ENCODE data around the gene SREBF2.

The SREBF2 gene

GRCh38 chr22:41875531-41876270, 42.8 kb downstream of the SREBF2 start:
- Histone ChIP-seq H3K4me2 (ENCODE audit: low read depth, low read length, poor library complexity, severe bottlenecking) (no peak overlapping the region), H4K20me1 (ENCODE audit: insufficient read depth, low read length, poor library complexity, severe bottlenecking) (peaks cover 8% of the 10 kb centered on the region), H3K9ac (ENCODE audit: low read depth, low read length, poor library complexity, severe bottlenecking) (no peak overlapping the region), H3K4me1 (ENCODE audit: insufficient read depth, low read length, poor library complexity, severe bottlenecking) (no peaks in the 10 kb centered on the region), H3K36me3 (ENCODE audit: insufficient read depth, low read length) (peaks cover 95% of the 10 kb centered on the region), H3K4me3 (ENCODE audit: low read length, poor library complexity, severe bottlenecking) (no peak overlapping the region), H3F3A (ENCODE audit: low read depth) (no peaks in the 10 kb centered on the region), H3K27me3 (ENCODE audit: insufficient read depth, low read length, poor library complexity, severe bottlenecking) (no peaks in the 10 kb centered on the region), H3K79me2 (ENCODE audit: insufficient read depth, low read length) (no peaks in the 10 kb centered on the region), H3K9me2 (replicated peaks; ENCODE audit: low read depth, low read length) (no peaks in the 10 kb centered on the region), H2AFZ (ENCODE audit: low read length) (no peak overlapping the region), H3K9me3 (ENCODE audit: insufficient read depth, low read depth, low read length) (no peaks in the 10 kb centered on the region)
- no peak for TF ChIP-seq EZH2phosphoT487 (IDR thresholded peaks at IDR 0.05; ENCODE audit: borderline replicate concordance)
- TF ChIP-seq CTCF (conservative IDR thresholded peaks at IDR 0.05; ENCODE audit: low read length): no peak

DNA sequence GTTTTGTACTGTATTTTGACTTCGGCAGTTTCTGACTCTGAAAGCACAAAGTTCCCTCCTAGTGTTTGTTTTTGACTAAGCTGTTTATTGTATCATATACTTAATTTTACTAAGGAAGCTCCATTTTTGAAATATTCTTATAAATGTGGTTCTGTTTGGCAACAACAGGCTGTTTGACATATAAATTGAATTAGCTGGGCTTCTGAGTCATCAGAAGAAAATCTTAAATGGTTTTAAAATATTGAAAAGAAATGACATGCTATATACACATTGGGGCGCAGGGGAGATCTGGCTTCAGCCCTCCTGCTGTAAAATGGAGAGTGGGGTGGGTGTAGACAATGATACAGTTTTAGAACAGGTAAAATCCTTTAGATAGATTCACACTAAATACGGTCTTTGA, 43.4 kb downstream of the SREBF2 start:
- no peaks in the 10 kb centered on the region for H3K4me1 ChIP-seq (ENCODE audit: insufficient read depth, low read length, poor library complexity, severe bottlenecking)
- H3K36me3 ChIP-seq (ENCODE audit: insufficient read depth, low read length): peaks cover 95% of the 10 kb centered on the region
- H3K9ac ChIP-seq (ENCODE audit: low read depth, low read length, poor library complexity, severe bottlenecking): no peak overlapping the region
- H3K9me2 ChIP-seq (replicated peaks; ENCODE audit: low read depth, low read length): no peaks in the 10 kb centered on the region
- no peaks in the 10 kb centered on the region for H3K9me3 ChIP-seq (ENCODE audit: insufficient read depth, low read depth, low read length)
- no peaks in the 10 kb centered on the region for H3K27me3 ChIP-seq (ENCODE audit: insufficient read depth, low read length, poor library complexity, severe bottlenecking)
- no peak overlapping the region for H2AFZ ChIP-seq (ENCODE audit: low read length)
- peaks cover 8% of the 10 kb centered on the region for H4K20me1 ChIP-seq (ENCODE audit: insufficient read depth, low read length, poor library complexity, severe bottlenecking)
- TF ChIP-seq EZH2phosphoT487 (IDR thresholded peaks at IDR 0.05; ENCODE audit: borderline replicate concordance) (no peak), CTCF (conservative IDR thresholded peaks at IDR 0.05; ENCODE audit: low read length) (no peak)
- no peak overlapping the region for H3K4me2 ChIP-seq (ENCODE audit: low read depth, low read length, poor library complexity, severe bottlenecking)
- no peaks in the 10 kb centered on the region for H3K79me2 ChIP-seq (ENCODE audit: insufficient read depth, low read length)
- no peak overlapping the region for H3K4me3 ChIP-seq (ENCODE audit: low read length, poor library complexity, severe bottlenecking)
- no peaks in the 10 kb centered on the region for H3F3A ChIP-seq (ENCODE audit: low read depth)

GRCh38 chr22:41876675-41877074, 43.8 kb downstream of the SREBF2 start:
- no peaks in the 10 kb centered on the region for H3K9me3 ChIP-seq (ENCODE audit: insufficient read depth, low read depth, low read length)
- H3K4me1 ChIP-seq (ENCODE audit: insufficient read depth, low read length, poor library complexity, severe bottlenecking): no peaks in the 10 kb centered on the region
- no peaks in the 10 kb centered on the region for H3K9me2 ChIP-seq (replicated peaks; ENCODE audit: low read depth, low read length)
- H3K4me2 ChIP-seq (ENCODE audit: low read depth, low read length, poor library complexity, severe bottlenecking): no peak overlapping the region
- H3F3A ChIP-seq (ENCODE audit: low read depth): no peaks in the 10 kb centered on the region
- peaks cover 8% of the 10 kb centered on the region for H4K20me1 ChIP-seq (ENCODE audit: insufficient read depth, low read length, poor library complexity, severe bottlenecking)
- H3K9ac ChIP-seq (ENCODE audit: low read depth, low read length, poor library complexity, severe bottlenecking): no peak overlapping the region
- H3K79me2 ChIP-seq (ENCODE audit: insufficient read depth, low read length): no peaks in the 10 kb centered on the region
- H2AFZ ChIP-seq (ENCODE audit: low read length): no peak overlapping the region
- H3K36me3 ChIP-seq (ENCODE audit: insufficient read depth, low read length): peaks cover 95% of the 10 kb centered on the region
- TF ChIP-seq EZH2phosphoT487 (IDR thresholded peaks at IDR 0.05; ENCODE audit: borderline replicate concordance): no peak
- no peak for TF ChIP-seq CTCF (conservative IDR thresholded peaks at IDR 0.05; ENCODE audit: low read length)
- H3K27me3 ChIP-seq (ENCODE audit: insufficient read depth, low read length, poor library complexity, severe bottlenecking): no peaks in the 10 kb centered on the region
- no peak overlapping the region for H3K4me3 ChIP-seq (ENCODE audit: low read length, poor library complexity, severe bottlenecking)

Data from Loucy (cell line).